ENCODE data around the gene B4GALT1.
"Not testable (repeated sequence)": the region's sequence is repeated elsewhere in the genome, so short reads cannot be mapped to it uniquely, and the experiment has no call there.

Gene B4GALT1

DNA sequence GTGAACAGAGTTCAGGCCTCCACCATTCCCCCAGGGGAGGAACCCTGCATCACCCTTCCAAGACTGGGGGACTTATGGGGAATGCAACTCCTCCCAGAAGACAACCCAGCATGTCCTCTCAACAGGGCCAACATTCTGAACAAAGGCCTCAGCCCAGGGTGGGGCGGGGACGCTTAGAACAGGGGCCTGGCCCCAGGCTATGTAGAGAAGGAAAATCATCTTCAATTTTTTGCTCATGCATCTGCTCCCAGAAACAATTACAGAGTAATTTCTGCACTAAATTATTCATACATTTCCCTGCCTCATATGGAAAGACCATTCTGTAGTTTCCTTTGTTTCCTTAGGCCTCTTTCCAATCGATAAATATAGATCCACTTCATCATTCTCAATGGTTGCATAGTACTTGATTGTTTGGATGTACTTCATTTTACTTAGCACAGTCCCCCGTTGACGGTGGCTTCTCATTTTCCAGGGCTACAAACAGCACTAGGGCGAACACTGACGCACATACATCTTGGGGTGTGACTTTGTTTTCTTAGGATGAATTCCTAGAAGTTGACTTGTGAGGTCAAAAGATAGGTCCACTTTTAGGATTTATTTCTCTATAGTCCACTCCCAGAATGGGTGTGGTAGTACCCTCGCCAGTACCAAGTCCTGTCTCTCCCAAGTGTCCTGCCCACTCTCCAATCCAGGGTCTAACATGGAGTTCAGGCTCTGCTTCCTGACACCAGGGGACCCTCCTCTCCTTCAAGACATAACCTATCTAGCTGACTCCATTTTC is 63.4 kb downstream of the B4GALT1 start:
- no peak for DNase-seq (ENCODE audit: low read depth in 2 of 2)

DNA sequence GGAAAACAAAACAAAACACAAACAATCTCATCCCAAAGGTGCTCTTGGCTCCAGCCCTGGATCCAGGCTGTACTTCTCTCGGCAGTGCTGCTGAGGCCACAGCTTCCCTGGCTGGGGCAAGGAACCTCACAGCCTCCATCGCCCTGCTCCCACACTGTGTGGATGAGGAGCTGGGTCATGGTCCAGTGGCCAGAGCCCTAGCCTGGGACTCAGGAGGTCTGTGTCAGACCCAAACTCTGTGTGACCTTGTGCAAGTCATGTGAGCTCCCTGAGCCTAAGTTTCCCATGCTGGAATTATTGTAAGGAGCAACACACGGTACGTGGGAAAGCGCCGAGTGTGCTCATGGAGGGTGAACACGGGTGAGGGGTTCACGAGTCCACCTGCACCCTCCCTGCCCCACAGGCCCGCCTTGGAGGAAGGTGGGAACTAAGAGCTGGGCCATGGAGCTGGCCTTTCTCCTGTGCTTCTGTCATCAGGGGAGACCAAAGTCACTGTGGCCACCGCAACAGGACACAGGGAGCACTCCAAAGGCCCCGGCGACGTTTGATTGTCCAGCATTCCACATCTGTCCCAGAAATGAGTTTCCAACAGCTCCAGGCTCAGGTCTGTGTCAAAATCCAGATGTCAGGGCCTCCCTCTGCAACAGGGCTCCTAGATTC is 64.5 kb downstream of the B4GALT1 start:
- no peak for DNase-seq (ENCODE audit: low read depth in 2 of 2)

DNA sequence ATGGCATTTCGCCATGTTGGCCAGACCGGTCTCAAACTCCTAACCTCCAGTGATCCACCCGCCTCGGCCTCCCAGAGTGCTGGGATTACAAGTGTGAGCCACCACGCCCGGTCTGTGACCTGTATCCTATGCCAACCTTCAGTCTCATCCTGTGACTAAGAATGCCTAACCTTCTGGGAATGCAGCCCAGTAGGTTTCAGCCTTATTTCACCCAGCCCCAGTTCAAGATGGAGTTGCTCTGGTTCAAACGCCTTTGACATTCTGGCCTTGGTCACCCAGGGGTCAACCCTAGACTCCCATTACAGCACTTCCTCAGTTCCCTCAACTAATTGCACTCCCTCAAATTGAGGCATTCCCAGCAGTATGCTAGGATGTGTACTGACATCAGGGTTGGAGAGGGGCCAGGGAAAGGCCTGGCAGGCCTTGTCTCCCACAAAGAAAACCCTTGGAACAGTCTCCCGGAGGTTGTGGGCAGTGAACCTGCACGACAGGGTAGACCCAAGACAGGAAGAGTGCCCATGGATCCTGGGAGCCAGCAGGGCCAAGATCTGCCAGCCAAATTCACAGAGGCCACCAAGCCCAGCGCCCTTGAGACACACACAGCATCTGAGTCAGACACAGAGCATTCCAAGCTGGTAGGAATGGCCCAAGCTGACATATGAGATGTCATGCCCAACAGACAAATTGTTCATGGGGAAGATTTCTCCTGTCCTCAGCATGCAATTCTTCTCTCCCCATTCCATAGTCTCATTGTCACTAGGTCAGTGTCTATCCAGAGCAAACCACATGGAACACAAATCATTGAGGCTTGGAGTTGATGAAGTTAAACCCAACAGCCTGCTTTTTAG is 65.8 kb downstream of the B4GALT1 start:
- DNase-seq (ENCODE audit: low read depth in 2 of 2): no peak

DNA sequence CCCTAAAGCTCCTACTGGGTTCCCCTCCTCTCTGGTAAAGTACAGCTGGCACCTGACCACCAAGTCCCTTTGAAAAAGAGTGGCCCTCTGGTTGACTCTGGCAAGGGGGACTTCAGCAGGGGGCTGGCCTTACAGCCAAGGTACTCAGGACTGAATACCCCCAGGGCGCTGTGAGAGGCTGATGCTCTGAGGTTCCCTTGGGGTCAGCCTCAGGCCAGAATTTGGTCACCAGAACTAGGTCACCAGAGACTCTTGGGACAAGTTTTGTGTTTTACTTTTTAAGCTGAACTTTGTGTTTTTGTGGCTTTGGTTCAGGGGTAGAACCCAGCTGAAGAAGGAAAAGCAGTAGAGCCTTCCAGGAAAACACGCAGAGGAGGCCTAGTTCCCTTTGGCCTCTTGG is 67.4 kb downstream of the B4GALT1 start:
- DNase-seq (ENCODE audit: low read depth in 2 of 2): no peak

DNA sequence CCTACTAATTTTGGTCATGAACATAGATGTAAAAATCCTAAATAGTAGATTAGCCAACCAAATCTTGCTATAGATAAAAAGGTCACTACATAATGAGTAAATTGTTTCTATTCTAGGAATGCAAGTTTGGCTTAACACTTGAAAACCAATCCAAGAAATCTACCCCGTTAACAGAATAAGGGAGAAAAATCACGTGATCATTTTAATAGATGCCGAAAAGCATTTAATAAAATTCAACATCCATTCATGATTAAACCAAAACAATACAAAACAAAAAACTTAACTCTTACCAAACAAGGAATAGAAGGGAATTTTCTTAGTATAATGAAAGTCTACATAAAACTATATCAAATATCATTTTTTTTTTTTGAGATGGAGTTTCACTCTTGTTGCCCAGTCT is 69.9 kb downstream of the B4GALT1 start:
- DNase-seq (ENCODE audit: low read depth in 2 of 2): no peak

DNA sequence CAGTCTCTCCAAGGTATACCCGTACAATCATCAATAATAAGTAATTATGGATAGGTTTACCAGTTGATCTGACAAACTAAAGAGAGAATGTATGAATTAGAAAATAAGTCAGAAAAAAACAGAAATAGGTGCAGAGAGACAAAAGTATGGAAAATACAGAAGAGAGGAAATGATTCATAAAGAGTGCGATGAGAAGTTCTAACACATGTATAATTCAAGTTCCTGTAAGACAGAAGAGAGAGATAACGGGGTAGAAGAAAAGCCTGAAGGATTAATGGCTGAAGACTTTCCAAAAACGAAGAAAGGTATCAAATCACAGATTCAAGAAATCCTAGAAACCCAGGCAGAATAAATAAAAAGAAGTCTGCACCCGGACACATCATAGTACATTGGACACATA is 74.5 kb downstream of the B4GALT1 start:
- DNase-seq (ENCODE audit: low read depth in 2 of 2): no peak

DNA sequence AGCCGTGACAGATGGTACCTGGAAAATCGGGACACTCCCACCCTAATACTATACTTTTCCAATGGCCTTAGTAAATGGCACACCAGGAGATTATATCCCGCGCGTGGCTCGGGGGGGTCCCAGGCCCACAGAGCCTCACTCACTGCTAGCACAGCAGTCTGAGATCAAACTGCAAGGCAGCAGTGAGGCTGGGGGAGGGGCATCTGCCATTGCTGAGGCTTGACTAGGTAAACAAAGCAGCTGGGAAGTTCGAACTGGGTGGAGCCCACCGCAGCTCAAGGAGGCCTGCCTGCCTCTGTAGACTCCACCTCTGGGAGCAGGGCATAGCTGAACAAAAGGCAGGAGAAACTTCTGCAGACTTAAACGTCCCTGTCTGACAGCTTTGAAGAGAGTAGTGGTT is 81.5 kb downstream of the B4GALT1 start:
- DNase-seq (ENCODE audit: low read depth in 2 of 2): not testable (repeated sequence)

DNA sequence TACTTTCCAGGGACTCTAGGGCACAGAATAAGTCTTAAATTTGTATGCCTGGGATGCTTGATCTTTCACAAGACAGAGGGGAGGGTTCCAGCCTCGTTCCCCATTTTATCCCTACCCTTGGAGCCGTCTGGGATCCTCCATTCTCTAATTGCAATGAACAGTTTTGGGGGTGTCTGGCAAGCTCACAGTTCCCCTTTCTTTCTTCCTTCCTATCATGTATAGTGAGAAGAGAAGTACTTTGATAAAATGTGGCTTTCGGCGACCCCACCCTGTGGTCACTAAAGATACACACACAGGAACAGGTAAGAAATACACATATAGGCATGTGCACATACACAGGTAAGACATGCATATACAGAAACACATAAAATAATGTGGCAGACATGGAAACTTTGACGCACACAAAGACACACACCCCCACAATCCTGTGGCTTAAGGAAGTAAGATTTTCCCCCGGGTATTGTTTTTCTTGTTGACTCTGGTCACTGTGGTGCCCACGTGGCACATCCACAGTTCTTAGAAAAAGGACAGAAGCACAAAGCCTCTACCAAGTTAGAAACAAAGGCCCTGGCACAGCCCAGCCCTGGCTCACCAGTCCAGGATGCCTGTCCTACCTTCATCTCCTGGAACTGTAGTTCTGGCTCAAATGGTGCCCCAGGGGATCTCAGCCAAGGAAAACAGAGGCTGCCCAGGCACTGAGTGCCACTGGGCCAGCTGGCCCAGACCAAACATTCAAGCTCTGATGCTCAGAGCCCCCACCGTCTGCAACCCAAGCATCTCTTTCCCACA is 84.4 kb downstream of the B4GALT1 start:
- no peak for DNase-seq (ENCODE audit: low read depth in 2 of 2)

DNA sequence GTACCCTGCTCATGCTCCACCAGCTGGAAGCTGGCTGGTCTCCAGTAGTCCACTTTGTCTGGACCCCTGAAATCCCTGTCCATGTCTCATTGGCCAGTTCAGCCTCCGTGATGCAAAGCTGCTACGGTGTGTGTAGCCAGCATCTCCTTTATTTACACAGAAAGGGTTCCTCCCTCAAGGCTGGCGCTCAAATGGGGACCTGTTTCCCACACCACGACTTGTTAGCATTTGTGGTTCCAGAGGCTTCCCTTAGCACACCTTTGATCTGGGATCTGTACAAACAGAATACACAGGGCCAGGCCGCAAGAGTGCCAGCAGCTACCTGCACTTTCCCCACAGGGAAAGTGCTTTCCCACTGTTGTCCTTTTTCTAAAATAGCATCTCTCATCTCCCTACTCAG is 85.0 kb downstream of the B4GALT1 start:
- DNase-seq (ENCODE audit: low read depth in 2 of 2): no peak

DNA sequence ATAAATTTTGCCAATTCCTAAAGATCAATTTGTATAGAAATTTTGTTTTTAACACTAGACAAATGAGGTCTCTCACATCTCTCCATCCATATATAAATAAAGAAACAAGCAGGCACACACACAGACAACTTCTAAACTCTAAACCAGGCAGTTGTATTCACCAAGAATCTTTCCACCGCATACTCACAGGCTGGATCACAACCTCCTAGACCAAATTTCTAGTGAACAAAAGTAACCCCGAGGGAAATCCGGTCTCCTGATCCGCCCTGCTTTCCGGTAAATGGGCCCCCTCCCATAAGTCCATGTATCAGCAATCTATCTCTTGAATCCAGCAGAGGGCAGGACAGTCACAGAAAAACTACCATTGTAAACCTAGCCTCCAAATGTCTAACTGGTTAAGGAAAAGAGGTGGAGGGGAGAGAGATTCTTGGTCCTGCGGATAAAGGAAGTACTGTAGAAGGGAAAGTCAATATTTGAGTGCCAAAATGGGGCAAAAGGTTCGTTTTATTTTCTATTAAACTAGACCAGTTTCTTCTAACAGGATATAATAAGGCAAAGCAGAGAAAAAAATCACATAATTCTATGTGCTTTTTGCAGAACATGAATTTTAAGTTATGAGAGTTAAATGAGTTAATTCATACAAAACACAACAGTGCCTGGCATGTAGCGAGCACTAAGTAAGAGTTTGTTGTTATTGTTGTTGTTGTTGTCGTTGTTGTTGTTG is 85.8 kb downstream of the B4GALT1 start:
- peak; percentile 24 to 50 for DNase-seq (ENCODE audit: low read depth in 2 of 2)

DNA sequence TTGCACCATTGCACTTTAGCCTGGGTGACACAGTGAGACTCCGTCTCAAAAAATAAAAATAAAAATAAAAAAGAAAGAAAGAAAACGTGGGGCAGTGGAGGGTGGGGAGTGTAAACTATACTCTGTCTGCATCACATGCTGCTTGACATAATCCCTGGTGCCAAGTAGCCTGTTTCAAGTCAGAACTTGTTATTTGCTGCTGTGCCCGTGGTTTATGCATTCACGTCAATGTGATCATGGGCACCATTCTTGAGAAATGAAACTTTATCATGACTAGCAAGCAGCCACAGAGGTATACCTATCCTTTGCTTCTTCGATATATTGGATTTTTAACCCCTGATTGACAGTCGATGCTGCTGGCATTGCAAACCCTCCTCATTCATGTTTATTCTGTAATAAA is 86.6 kb downstream of the B4GALT1 start:
- no peak for DNase-seq (ENCODE audit: low read depth in 2 of 2)

DNA sequence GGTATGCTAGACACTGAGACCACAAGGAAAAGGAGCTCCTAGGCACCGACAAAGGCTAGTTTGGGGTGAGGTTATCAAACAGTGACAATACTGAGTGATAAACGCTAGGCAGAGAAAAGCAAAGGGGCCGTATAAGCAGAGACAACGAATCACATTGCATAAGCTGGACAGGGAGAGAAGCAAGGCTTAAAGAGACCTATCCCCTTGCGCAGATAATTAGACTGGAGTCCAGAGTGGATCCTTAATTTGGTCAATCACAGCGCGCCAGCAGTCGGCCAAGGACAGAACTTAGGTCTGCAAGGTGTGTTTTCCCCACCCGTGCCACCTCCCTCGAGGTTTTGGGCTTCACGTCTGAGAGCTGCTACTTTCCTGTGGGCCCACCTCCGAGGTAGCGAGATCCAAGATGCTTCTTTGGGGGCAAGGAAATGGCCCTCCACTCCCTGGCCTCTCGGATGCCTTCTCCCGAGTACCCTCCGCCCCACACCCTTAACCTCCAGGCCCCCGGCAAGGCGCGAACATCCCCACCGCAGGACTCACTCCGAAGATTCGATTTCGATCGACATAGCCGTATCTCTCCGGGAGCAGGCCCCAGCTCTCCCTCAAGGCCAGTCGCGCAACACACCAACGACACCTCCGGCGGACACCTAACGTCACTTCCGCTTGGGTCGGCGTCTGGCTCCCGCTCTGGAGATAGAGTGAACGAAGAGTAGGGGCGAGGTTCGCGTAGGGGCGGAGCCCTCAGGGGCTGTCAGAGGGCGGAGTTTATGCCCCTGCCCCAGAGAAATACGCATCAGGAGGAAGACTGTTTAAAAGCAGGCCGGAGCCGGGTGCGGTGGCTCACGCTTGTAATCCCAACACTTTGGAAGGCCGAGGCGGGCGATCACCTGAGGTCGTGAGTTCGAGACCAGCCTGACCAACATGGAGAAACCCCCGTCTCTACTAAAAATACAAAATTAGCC is 90.8 kb downstream of the B4GALT1 start, which contains the start of gene SMU1:
Gene SMU1 (minus strand): TSS at position 629 of the 959 bp plus-strand sequence. CDS start 66 bp downstream, at position 563.
- peak; percentile 92 for DNase-seq (ENCODE audit: low read depth in 2 of 2)

DNA sequence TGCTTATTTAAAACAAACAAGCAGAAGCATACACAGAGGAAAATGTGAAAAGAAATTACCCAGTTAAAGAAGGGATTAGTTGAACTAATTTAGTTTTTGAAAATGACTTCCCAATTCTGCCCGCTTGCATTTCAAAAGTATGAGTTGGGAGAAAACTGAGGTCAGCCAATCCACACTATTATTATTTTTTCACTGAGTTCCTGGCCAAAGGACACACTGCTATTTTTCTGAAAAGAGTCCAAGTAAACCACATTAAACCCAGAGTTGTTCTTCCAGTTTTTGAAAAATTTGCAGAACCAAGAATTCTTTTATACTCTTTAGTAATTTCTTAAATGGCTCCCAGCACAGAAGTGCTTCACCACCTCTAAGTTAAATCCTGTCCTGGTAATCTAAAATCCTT is 98.1 kb downstream of the B4GALT1 start:
- no peak for DNase-seq (ENCODE audit: low read depth in 2 of 2)

DNA sequence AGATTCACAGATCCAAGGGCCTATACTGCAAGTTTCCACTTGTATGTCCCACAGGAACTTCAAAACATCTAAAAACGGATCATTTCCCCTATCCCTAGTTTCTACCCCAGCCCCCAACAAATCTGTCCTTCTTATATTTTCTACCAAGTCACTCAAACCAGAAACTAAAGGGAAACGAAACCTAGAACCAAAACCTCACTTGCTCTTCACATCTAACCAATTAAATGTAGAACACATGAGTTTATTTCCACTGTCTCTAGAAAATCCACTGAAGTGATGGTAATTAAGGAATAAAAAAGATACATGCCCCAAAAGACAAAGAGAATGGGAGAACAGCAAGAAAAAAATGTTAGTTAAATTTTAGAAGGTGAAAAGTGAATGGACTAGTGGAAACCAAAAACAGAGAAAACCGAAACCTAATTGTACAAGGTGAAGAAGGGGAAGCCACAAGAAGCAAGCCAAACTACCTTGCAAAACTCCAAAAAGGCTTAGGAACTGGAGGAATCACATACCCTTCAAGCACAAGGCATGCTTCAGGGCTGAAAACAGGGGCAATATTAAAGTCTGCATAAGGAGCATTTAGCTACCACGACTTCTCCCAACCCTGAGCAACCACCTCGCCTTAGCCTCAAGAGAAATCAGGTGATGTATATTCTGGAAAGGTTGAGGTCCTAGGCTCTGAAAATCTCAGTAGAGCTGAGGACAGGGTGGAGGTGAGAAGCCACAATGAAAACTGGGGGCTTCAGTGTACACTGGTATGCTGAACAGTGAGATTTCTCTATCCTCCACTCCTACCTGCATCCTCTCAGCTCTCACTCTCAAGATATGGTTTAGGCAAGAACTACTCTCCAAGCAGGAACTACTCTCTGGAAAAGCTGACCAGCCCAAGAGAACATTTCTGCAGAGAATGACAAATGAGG is 101.7 kb downstream of the B4GALT1 start:
- DNase-seq (ENCODE audit: low read depth in 2 of 2): no peak
